GM12891 (cell line): ENCODE data around the gene FZD7.

Experiments
- PAX5 ChIP-seq: IDR thresholded peaks from 2 replicates; pipeline ENCODE4 v1.6.1; 2011; ENCODE audit warnings: low read length, moderate library complexity, mild to moderate bottlenecking; ENCODE audit not compliant: insufficient read depth, severe bottlenecking
- POLR2A ChIP-seq: IDR thresholded peaks from 2 replicates; pipeline ENCODE4 v1.6.1; 2011; ENCODE audit warnings: low read depth, low read length, control low read depth
- POLR2AphosphoS5 ChIP-seq: IDR thresholded peaks from 2 replicates; pipeline ENCODE4 v1.6.1; 2011; ENCODE audit warnings: low read depth, low read length, control low read depth
- SPI1 ChIP-seq: IDR thresholded peaks from 2 replicates; pipeline ENCODE4 v1.6.1; 2011; ENCODE audit warnings: low read depth, low read length, control low read depth
- TAF1 ChIP-seq: IDR thresholded peaks from 2 replicates; pipeline ENCODE4 v1.6.1; 2011; ENCODE audit warnings: low read depth, low read length, control low read depth

GRCh38 chr2:202001826-202002225 lies 31.8 kb upstream of the FZD7 start:
- TF ChIP-seq POLR2AphosphoS5 (no peak), TAF1 (no peak), POLR2A (no peak), SPI1 (no peak), PAX5 (no peak)
